HG03469 (cell line): ENCODE results near the gene COX17.

Experiments used
- ATAC-seq: cut with Tn5 transposase; IDR thresholded peaks from one replicate; pipeline ENCODE4 v1.9.1; 2021; ENCODE audit warnings: mild to moderate bottlenecking, moderate library complexity, moderate number of reproducible peaks; ENCODE audit not compliant: unreplicated experiment

COX17 gene

GRCh38 chr3:119647171-119647570 lies 30.0 kb downstream of the COX17 start:
- no peak for ATAC-seq

- ATAC-seq = no peak
Measured at GRCh38 chr3:119645813-119646212, 31.4 kb downstream of the COX17 start.

- ATAC-seq = no peak
Measured at GRCh38 chr3:119644481-119644880, 32.7 kb downstream of the COX17 start.

- ATAC-seq = no peak
Measured at GRCh38 chr3:119643528-119643927, 33.7 kb downstream of the COX17 start.

- no peak for ATAC-seq
Measured at GRCh38 chr3:119642746-119643473, 34.3 kb downstream of the COX17 start.

GRCh38 chr3:119641416-119641815 lies 35.8 kb downstream of the COX17 start:
- no peak for ATAC-seq

GRCh38 chr3:119639494-119640350 lies 37.5 kb downstream of the COX17 start:
- ATAC-seq = no peak

GRCh38 chr3:119637679-119638477 lies 39.3 kb downstream of the COX17 start:
- peak; percentile 21 for ATAC-seq

GRCh38 chr3:119636891-119637611 lies 40.2 kb downstream of the COX17 start:
- ATAC-seq = no peak

- no peak for ATAC-seq
Measured at GRCh38 chr3:119636249-119636648, 41.0 kb downstream of the COX17 start.

GRCh38 chr3:119635719-119636118 lies 41.5 kb downstream of the COX17 start:
- ATAC-seq = no peak

- no peak for ATAC-seq
Measured at GRCh38 chr3:119632829-119633228, 44.4 kb downstream of the COX17 start.

- no peak for ATAC-seq
Measured at GRCh38 chr3:119632216-119632615, 45.0 kb downstream of the COX17 start.

- no peak for ATAC-seq
Measured at GRCh38 chr3:119631516-119631915, 45.7 kb downstream of the COX17 start.

- no peak for ATAC-seq
Measured at GRCh38 chr3:119630880-119631329, 46.3 kb downstream of the COX17 start.

GRCh38 chr3:119630128-119630879 lies 46.9 kb downstream of the COX17 start:
- ATAC-seq = no peak

GRCh38 chr3:119628816-119629445 lies 48.3 kb downstream of the COX17 start:
- ATAC-seq = peak; percentile 18

GRCh38 chr3:119628390-119628789 lies 48.8 kb downstream of the COX17 start:
- peak; percentile 41 for ATAC-seq

- ATAC-seq = no peak
Measured at GRCh38 chr3:119627461-119627860, 49.7 kb downstream of the COX17 start.
